ENCODE measurements around the gene IGFBP6.
A peak's percentile ranks its signal among the peaks of the same experiment; 100 is the strongest.
"Not testable (repeated sequence)": the region's sequence is repeated elsewhere in the genome, so short reads cannot be mapped to it uniquely, and the experiment has no call there.

The IGFBP6 gene

GRCh38 chr12:53070877-53071492 is 26.5 kb upstream of the IGFBP6 start:
- no peak for DNase-seq (ENCODE audit: low spot score)

- DNase-seq (ENCODE audit: low spot score): no peak
These were observed 25.6 kb upstream of the IGFBP6 start for GRCh38 chr12:53071591-53072551.

- DNase-seq (ENCODE audit: low spot score): no peak
These were observed 23.6 kb upstream of the IGFBP6 start for GRCh38 chr12:53073881-53074280.

GRCh38 chr12:53074283-53074998 is 23.0 kb upstream of the IGFBP6 start:
- DNase-seq (ENCODE audit: low spot score): no peak

GRCh38 chr12:53074999-53075370 is 22.5 kb upstream of the IGFBP6 start:
- DNase-seq (ENCODE audit: low spot score): no peak

- DNase-seq (ENCODE audit: low spot score): no peak
These were observed 21.0 kb upstream of the IGFBP6 start for GRCh38 chr12:53076461-53076860.

- DNase-seq (ENCODE audit: low spot score): no peak
These were observed 20.4 kb upstream of the IGFBP6 start for GRCh38 chr12:53077030-53077429.

GRCh38 chr12:53078425-53079225 is 18.8 kb upstream of the IGFBP6 start:
- DNase-seq (ENCODE audit: low spot score): peak; percentile 49

- peak; percentile 97 for DNase-seq (ENCODE audit: low spot score)
These were observed 18.0 kb upstream of the IGFBP6 start, which contains the start of gene SPRYD3 for GRCh38 chr12:53079226-53080117. SPRYD3 (minus strand) TSS chr12:53079390; CDS start chr12:53079333, 57 bp downstream.

GRCh38 chr12:53082637-53083175 is 14.8 kb upstream of the IGFBP6 start:
- DNase-seq (ENCODE audit: low spot score): no peak

- no peak for DNase-seq (ENCODE audit: low spot score)
These were observed 11.1 kb upstream of the IGFBP6 start for GRCh38 chr12:53086361-53086760.

GRCh38 chr12:53090105-53090504 is 7.4 kb upstream of the IGFBP6 start:
- DNase-seq (ENCODE audit: low spot score): no peak

- DNase-seq (ENCODE audit: low spot score): no peak
These were observed 6.9 kb upstream of the IGFBP6 start for GRCh38 chr12:53090554-53090953.

GRCh38 chr12:53091756-53092155 is 5.7 kb upstream of the IGFBP6 start:
- DNase-seq (ENCODE audit: low spot score): no peak

- DNase-seq (ENCODE audit: low spot score): no peak
These were observed 3.6 kb upstream of the IGFBP6 start for GRCh38 chr12:53093777-53094393.

- no peak for DNase-seq (ENCODE audit: low spot score)
These were observed 3.1 kb upstream of the IGFBP6 start for GRCh38 chr12:53094394-53094787.

- DNase-seq (ENCODE audit: low spot score): not testable (repeated sequence)
These were observed 2.5 kb upstream of the IGFBP6 start for GRCh38 chr12:53094796-53095595.

- not testable (repeated sequence) for DNase-seq (ENCODE audit: low spot score)
These were observed 1.9 kb upstream of the IGFBP6 start for GRCh38 chr12:53095596-53095895.

- DNase-seq (ENCODE audit: low spot score): no peak
These were observed 1.3 kb upstream of the IGFBP6 start for GRCh38 chr12:53096089-53096741.
